ENCODE data around the gene LYST. TPM values are rescaled to one million over a fixed set of nuclear protein-coding genes. Genes with fewer than 3 reads are reported as not detected.

The LYST gene
- polyA plus RNA-seq, 1 of the 3 experiments (the other 2 are of a cell fraction), result 3.9 TPM

DNA sequence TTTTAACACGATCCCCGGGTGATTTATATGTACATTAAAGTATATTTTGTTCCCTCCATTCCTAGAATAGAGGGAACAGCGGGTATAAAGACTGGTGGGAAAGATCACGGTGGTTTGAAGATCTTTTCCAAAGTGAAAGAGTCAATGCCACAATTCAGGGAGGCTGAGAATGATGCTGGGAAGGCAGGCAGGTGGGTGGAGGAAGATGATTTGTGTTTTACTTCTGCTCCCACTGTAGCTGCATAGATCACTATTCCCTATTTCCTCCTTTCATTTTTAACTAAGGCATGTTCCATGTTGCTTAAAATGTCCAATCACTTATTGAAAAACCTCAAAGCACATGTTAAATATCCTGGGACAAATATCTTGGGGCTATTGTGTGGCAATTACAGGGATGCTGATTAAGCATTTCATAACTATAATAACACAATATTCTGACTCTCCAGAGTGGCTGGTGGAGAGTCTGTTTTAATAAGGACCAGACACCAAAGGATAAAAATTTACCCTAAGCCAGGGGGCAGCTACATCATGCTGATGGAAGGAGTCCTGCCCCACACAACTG lies 8.4 kb upstream of the LYST start:
- no peaks in the 10 kb centered on the region for H3K36me3 ChIP-seq (replicated peaks in 1 of 2; ENCODE audit: control insufficient read depth in 1 of 2, insufficient read depth in 2 of 2, low read length in 1 of 2)
- no peaks in the 10 kb centered on the region for H3K79me2 ChIP-seq (ENCODE audit: insufficient read depth)
- H3K9me2 ChIP-seq, result no peaks in the 10 kb centered on the region
- WGBS (ENCODE audit: low lambda C conversion rate), result 67% methylated on average over 4 of the region's 4 CpGs
- no peaks in the 10 kb centered on the region for H3K9me3 ChIP-seq
- no peak overlapping the region for H2AFZ ChIP-seq (ENCODE audit: low read depth)
- no peak overlapping the region for H3K9ac ChIP-seq
- H3K4me2 ChIP-seq, result no peak overlapping the region
- H3K4me3 ChIP-seq (ENCODE audit: low read depth in 2 of 2, low read length in 1 of 2), result no peak overlapping the region
- no peaks in the 10 kb centered on the region for H4K20me1 ChIP-seq (ENCODE audit: insufficient read depth)
- no peak for DNase-seq
- H3F3A ChIP-seq (replicated peaks; ENCODE audit: insufficient read depth), result no peaks in the 10 kb centered on the region
- H3K27me3 ChIP-seq (ENCODE audit: insufficient read depth), result no peaks in the 10 kb centered on the region
- ChIA-PET POLR2A (no interaction called here), CTCF (interaction anchor here (1.1 to 3.4 kb wide), 2 partner anchors 8 to 96 kb away, joined by 3 to 13 read pairs; no protein-coding TSS in a partner anchor)
- H3K4me1 ChIP-seq (ENCODE audit: control insufficient read depth in 1 of 2, insufficient read depth in 2 of 2, low read depth in 1 of 2, low read length in 1 of 2), result peaks cover 0 to 2% of the 10 kb centered on the region in 2 experiments; a peak in 1 of 4 replicates
- TF ChIP-seq EZH2phosphoT487 (IDR thresholded peaks at IDR 0.05; ENCODE audit: borderline replicate concordance, low read depth) (no peak), FOXM1 (IDR thresholded peaks at IDR 0.05; ENCODE audit: low read depth) (no peak), MXI1 (IDR thresholded peaks at IDR 0.05; ENCODE audit: low read depth, low read length) (no peak), MEF2A (IDR thresholded peaks at IDR 0.05; ENCODE audit: borderline replicate concordance, low read depth) (no peak), TAF1 (IDR thresholded peaks at IDR 0.05; ENCODE audit: borderline replicate concordance, low read depth, low read length) (no peak), GATA2 (CRISPR knock-in tag; IDR thresholded peaks at IDR 0.05) (no peak), CHD2 (IDR thresholded peaks at IDR 0.05; ENCODE audit: low read length, partially characterized antibody) (no peak), FOXJ3 (CRISPR knock-in tag; IDR thresholded peaks at IDR 0.05) (no peak), YY1 (IDR thresholded peaks at IDR 0.05; ENCODE audit: low read depth) (no peak), SMC3 (IDR thresholded peaks at IDR 0.05; ENCODE audit: low read depth, low read length) (no peak), JUND (IDR thresholded peaks at IDR 0.05) (no peak), FOSL2 (IDR thresholded peaks at IDR 0.05; ENCODE audit: borderline replicate concordance, low read depth) (no peak), MAX (IDR thresholded peaks at IDR 0.05; ENCODE audit: low read depth) (no peak), USF2 (IDR thresholded peaks at IDR 0.05; ENCODE audit: borderline replicate concordance, low read depth, low read length) (no peak), SIN3A (IDR thresholded peaks at IDR 0.05; ENCODE audit: borderline replicate concordance, low read depth, low read length) (no peak), EP300 (IDR thresholded peaks at IDR 0.05; ENCODE audit: borderline replicate concordance in 1 of 2, low read depth in 1 of 2, low read length in 1 of 2) (no peak)
- TF ChIP-seq, protein P1, sequence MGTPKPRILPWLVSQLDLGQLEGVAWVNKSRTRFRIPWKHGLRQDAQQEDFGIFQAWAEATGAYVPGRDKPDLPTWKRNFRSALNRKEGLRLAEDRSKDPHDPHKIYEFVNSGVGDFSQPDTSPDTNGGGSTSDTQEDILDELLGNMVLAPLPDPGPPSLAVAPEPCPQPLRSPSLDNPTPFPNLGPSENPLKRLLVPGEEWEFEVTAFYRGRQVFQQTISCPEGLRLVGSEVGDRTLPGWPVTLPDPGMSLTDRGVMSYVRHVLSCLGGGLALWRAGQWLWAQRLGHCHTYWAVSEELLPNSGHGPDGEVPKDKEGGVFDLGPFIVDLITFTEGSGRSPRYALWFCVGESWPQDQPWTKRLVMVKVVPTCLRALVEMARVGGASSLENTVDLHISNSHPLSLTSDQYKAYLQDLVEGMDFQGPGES (IDR thresholded peaks at IDR 0.05; ENCODE audit: low read depth, low read length), result no peak
- TF ChIP-seq, protein P2, sequence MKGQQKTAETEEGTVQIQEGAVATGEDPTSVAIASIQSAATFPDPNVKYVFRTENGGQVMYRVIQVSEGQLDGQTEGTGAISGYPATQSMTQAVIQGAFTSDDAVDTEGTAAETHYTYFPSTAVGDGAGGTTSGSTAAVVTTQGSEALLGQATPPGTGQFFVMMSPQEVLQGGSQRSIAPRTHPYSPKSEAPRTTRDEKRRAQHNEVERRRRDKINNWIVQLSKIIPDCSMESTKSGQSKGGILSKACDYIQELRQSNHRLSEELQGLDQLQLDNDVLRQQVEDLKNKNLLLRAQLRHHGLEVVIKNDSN (IDR thresholded peaks at IDR 0.05; ENCODE audit: borderline replicate concordance, low read depth), result no peak
- TF ChIP-seq, protein P3, sequence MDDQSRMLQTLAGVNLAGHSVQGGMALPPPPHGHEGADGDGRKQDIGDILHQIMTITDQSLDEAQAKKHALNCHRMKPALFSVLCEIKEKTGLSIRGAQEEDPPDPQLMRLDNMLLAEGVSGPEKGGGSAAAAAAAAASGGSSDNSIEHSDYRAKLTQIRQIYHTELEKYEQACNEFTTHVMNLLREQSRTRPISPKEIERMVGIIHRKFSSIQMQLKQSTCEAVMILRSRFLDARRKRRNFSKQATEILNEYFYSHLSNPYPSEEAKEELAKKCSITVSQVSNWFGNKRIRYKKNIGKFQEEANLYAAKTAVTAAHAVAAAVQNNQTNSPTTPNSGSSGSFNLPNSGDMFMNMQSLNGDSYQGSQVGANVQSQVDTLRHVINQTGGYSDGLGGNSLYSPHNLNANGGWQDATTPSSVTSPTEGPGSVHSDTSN (IDR thresholded peaks at IDR 0.05), result no peak
- no peak overlapping the region for H3K27ac ChIP-seq (ENCODE audit: low read depth in 2 of 2, low read length in 1 of 2)
